Smooth muscle cell (in vitro differentiated cells): ENCODE data around the gene ACOXL. TPM values are rescaled to one million over a fixed set of nuclear protein-coding genes. Genes with fewer than 3 reads are reported as not detected.
A peak's percentile ranks its signal among the peaks of the same experiment; 100 is the strongest.

Source experiments
- DNase-seq: peaks from one replicate; lab custom pipeline; 2025; ENCODE audit not compliant: unreplicated experiment; lab: John Stamatoyannopoulos, UW
- H2AFZ ChIP-seq: fragments of 200-600 bp; sonication (generic); 2 replicates; pipeline ENCODE4 v1.6.0; 2016; ENCODE audit warnings: antibody characterized with exemption, low read depth, mild to moderate bottlenecking
- H3F3A ChIP-seq: fragments of 200-600 bp; sonication (generic); 2 replicates; pipeline ENCODE4 v1.6.0; 2017; ENCODE audit warnings: antibody characterized with exemption, low read depth
- H3K27ac ChIP-seq: fragments of 200-600 bp; sonication (generic); 2 replicates; pipeline ENCODE4 v1.5.1; 2016; ENCODE audit warnings: low read depth, mild to moderate bottlenecking
- H3K27me3 ChIP-seq: fragments of 200-600 bp; sonication (generic); 2 replicates; pipeline ENCODE4 v1.6.1; 2016; ENCODE audit warnings: low read depth, mild to moderate bottlenecking
- H3K36me3 ChIP-seq: fragments of 200-600 bp; sonication (generic); 2 replicates; pipeline ENCODE4 v1.5.1; 2016; ENCODE audit warnings: low read depth
- H3K4me1 ChIP-seq: fragments of 200-600 bp; sonication (generic); 2 replicates; pipeline ENCODE4 v1.5.1; 2016; ENCODE audit warnings: low read depth
- H3K4me2 ChIP-seq: fragments of 200-600 bp; sonication (generic); 2 replicates; pipeline ENCODE4 v1.6.0; 2016; ENCODE audit warnings: mild to moderate bottlenecking
- H3K4me3 ChIP-seq: fragments of 200-600 bp; sonication (generic); 2 replicates; pipeline ENCODE4 v1.5.1; 2016; ENCODE audit warnings: mild to moderate bottlenecking
- H3K79me2 ChIP-seq: fragments of 200-600 bp; sonication (generic); 2 replicates; pipeline ENCODE4 v1.6.0; 2016; ENCODE audit warnings: low read depth, mild to moderate bottlenecking
- H3K9ac ChIP-seq: fragments of 200-600 bp; sonication (generic); 2 replicates; pipeline ENCODE4 v1.6.0; 2016; ENCODE audit warnings: low read depth
- H3K9me3 ChIP-seq: fragments of 200-600 bp; sonication (generic); replicated peaks from 2 replicates; pipeline ENCODE4 v1.5.1; 2016; ENCODE audit warnings: low read depth
- H4K20me1 ChIP-seq: fragments of 200-600 bp; sonication (generic); 2 replicates; pipeline ENCODE4 v1.6.0; 2016; ENCODE audit warnings: low read depth
- WGBS: methylation state at CpG from one replicate; pipeline ENCODE4 v1.1.7; 2016; ENCODE audit warnings: low lambda C conversion rate; 5-methylcytosine and 5-hydroxymethylcytosine counted together
- polyA plus RNA-seq: library from polyadenylated mRNA; unstranded; fragments of >200 nt; fragmentation: Nextera tagmentation; extraction: Ambion mirVana; gene quantifications from 2 replicates; pipeline ENCODE4 v1.2.1, GENCODE V29; 2016
- total RNA-seq: library from RNA; depleted of rRNA; stranded (reverse); fragments of >200 nt; gene quantifications from 2 replicates; pipeline ENCODE4 v1.2.3, GENCODE V29; 2014
- TF ChIP-seq, protein P1 (sequence below): fragments of 200-600 bp; sonication (generic); IDR thresholded peaks from 2 replicates; pipeline ENCODE4 v1.5.1; 2017; ENCODE audit warnings: borderline replicate concordance, mild to moderate bottlenecking, antibody characterized with exemption; ENCODE audit not compliant: insufficient read depth, poor library complexity, severe bottlenecking

The ACOXL gene
- total and polyA plus RNA-seq, 2 experiments from 2014 or later = not detected

DNA sequence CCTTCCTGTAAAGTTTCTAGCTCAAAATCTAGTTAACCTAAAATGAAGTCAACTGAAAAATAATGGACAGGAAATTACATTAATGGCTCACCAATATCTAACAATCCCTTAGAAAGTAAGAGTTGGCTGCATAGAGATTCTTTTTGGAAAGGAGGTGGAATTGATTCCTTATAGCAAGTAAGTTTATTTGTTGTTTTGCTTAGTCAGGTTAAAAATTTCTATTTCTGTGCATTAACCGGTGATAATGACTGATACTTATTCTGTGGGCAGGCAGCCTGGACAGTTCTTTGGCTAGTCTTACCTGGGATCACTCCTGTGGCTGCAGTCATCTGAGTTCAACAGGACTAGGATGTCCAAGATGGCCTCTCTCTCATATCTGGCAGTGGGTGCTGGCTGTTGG, 381.5 kb downstream of the ACOXL start:
- no peak overlapping the region for H3K4me2 ChIP-seq
- no peaks in the 10 kb centered on the region for H3K9me3 ChIP-seq
- peaks cover 33% of the 10 kb centered on the region for H3K27me3 ChIP-seq
- H3K4me1 ChIP-seq = peaks cover 16% of the 10 kb centered on the region
- 91% methylated on average over 1 of the region's 1 CpG for WGBS
- no peak overlapping the region for H3K27ac ChIP-seq
- H3K79me2 ChIP-seq = no peaks in the 10 kb centered on the region
- H3K9ac ChIP-seq = no peak overlapping the region
- TF ChIP-seq, protein P1, sequence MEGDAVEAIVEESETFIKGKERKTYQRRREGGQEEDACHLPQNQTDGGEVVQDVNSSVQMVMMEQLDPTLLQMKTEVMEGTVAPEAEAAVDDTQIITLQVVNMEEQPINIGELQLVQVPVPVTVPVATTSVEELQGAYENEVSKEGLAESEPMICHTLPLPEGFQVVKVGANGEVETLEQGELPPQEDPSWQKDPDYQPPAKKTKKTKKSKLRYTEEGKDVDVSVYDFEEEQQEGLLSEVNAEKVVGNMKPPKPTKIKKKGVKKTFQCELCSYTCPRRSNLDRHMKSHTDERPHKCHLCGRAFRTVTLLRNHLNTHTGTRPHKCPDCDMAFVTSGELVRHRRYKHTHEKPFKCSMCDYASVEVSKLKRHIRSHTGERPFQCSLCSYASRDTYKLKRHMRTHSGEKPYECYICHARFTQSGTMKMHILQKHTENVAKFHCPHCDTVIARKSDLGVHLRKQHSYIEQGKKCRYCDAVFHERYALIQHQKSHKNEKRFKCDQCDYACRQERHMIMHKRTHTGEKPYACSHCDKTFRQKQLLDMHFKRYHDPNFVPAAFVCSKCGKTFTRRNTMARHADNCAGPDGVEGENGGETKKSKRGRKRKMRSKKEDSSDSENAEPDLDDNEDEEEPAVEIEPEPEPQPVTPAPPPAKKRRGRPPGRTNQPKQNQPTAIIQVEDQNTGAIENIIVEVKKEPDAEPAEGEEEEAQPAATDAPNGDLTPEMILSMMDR = no peak
- no peaks in the 10 kb centered on the region for H4K20me1 ChIP-seq
- no peaks in the 10 kb centered on the region for H3F3A ChIP-seq
- H2AFZ ChIP-seq = no peak overlapping the region
- H3K36me3 ChIP-seq = no peaks in the 10 kb centered on the region
- no peak for DNase-seq
- no peak overlapping the region for H3K4me3 ChIP-seq

DNA sequence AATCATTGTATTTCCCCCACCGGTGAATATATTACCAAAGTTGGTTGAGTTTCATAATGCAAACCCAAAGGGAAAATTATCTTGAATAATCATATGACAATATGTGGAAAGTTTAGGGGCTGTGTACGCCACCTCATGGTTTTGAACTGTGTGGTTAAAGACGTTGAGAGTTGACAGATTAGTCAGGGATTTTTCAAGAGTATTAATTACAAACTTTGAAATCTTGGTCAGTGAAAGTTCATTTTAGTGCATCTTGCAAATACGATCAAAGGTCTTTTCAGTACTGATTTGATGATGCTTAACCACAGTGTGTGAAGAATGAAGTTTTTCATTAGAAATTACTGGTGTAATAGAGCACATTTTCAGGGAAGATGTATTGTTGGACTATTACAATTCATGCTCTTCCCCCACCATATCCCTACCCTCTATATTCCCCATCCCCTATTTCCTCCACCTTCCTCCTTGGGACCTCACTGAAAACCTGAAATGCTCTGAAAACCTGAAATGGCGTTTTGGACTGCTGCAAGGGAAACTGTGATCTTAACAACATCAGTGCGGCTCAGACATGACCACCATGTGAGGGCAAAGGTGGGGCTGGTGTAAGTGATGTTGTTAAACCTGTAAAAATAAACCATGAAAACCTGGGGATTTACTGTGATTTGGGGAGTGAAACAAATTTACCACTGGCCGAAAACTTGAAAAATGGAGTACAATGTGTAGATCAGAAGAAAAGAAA, 383.8 kb downstream of the ACOXL start:
- TF ChIP-seq, protein P1 = no peak
- H3K36me3 ChIP-seq = no peaks in the 10 kb centered on the region
- peaks cover 3% of the 10 kb centered on the region for H4K20me1 ChIP-seq
- H3K4me3 ChIP-seq = no peak overlapping the region
- no peak overlapping the region for H2AFZ ChIP-seq
- H3K27me3 ChIP-seq = peaks cover 44% of the 10 kb centered on the region
- DNase-seq = no peak
- H3K27ac ChIP-seq = no peak overlapping the region
- no peak overlapping the region for H3K4me2 ChIP-seq
- WGBS = 82% methylated on average over 7 of the region's 7 CpGs
- peaks cover 19% of the 10 kb centered on the region for H3K4me1 ChIP-seq
- no peaks in the 10 kb centered on the region for H3K79me2 ChIP-seq
- no peaks in the 10 kb centered on the region for H3K9me3 ChIP-seq
- no peak overlapping the region for H3K9ac ChIP-seq
- no peaks in the 10 kb centered on the region for H3F3A ChIP-seq

GRCh38 chr2:111116843-111117597, 384.6 kb downstream of the ACOXL start:
- H3K9me3 ChIP-seq = no peaks in the 10 kb centered on the region
- H3K4me1 ChIP-seq = peaks cover 19% of the 10 kb centered on the region
- H3K9ac ChIP-seq = no peak overlapping the region
- peak overlapping the region; percentile 99 for H3K4me2 ChIP-seq
- TF ChIP-seq, protein P1 = peak; percentile 80
- H3F3A ChIP-seq = no peaks in the 10 kb centered on the region
- H3K27me3 ChIP-seq = peaks cover 44% of the 10 kb centered on the region
- peak overlapping the region; percentile 88 for H3K4me3 ChIP-seq
- peak overlapping the region; percentile 91 for H2AFZ ChIP-seq
- H3K79me2 ChIP-seq = peaks cover 6% of the 10 kb centered on the region
- peaks cover 12% of the 10 kb centered on the region for H4K20me1 ChIP-seq
- no peaks in the 10 kb centered on the region for H3K36me3 ChIP-seq
- DNase-seq = no peak
- 15% methylated on average over 29 of the region's 30 CpGs for WGBS
- no peak overlapping the region for H3K27ac ChIP-seq
